HepG2 (cell line): ENCODE data around the gene INHBB.

Source experiments
- ATF3 ChIP-seq: sonication (generic); formaldehyde crosslinking; IDR thresholded peaks from 2 replicates; pipeline ENCODE4 v1.4.0; 2020; ENCODE audit warnings: missing genetic modification reagents
- ATF7 ChIP-seq, 2 experiments: fragments of 450-650 bp in 1 of 2; sonication (generic) in 1 of 2; formaldehyde crosslinking in 1 of 2; IDR thresholded peaks; 2 replicates each; pipeline versions ENCODE4 v1.4.0 to v1.6.1; 2016 to 2020; ENCODE audit warnings: antibody characterized with exemption in 1 of 2, mild to moderate bottlenecking in 1 of 2, missing genetic modification reagents in 1 of 2
- CEBPB ChIP-seq: IDR thresholded peaks from 2 replicates; pipeline ENCODE4 v1.6.1; 2011; ENCODE audit warnings: low read depth, low read length, improper control_type of control experiment, borderline replicate concordance
- CHD2 ChIP-seq: IDR thresholded peaks from 2 replicates; pipeline ENCODE4 v1.6.1; 2011; ENCODE audit warnings: low read depth, low read length, improper control_type of control experiment
- RFX1 ChIP-seq: fragments of 450-650 bp; IDR thresholded peaks from 2 replicates; pipeline ENCODE4 v1.6.1; 2017
- RXRB ChIP-seq: IDR thresholded peaks from 2 replicates; pipeline ENCODE4 v1.6.1; 2016; ENCODE audit warnings: borderline replicate concordance, missing genetic modification reagents, missing compliant biosample characterization
- SMC3 ChIP-seq: IDR thresholded peaks from 2 replicates; pipeline ENCODE4 v1.6.1; 2011; ENCODE audit warnings: low read length, improper control_type of control experiment
- YY1 ChIP-seq: IDR thresholded peaks from 2 replicates; pipeline ENCODE4 v1.6.1; 2011; ENCODE audit warnings: low read length, low read depth, moderate library complexity, mild to moderate bottlenecking; ENCODE audit not compliant: insufficient read depth, insufficient replicate concordance
- ZNF224 ChIP-seq: sonication (generic); formaldehyde crosslinking; IDR thresholded peaks from 2 replicates; pipeline ENCODE4 v1.5.0; 2020; ENCODE audit warnings: mild to moderate bottlenecking, missing genetic modification reagents
- ZNF230 ChIP-seq: sonication (generic); formaldehyde crosslinking; IDR thresholded peaks from 2 replicates; pipeline ENCODE4 v1.4.0; 2020; ENCODE audit warnings: mild to moderate bottlenecking, missing genetic modification reagents
- ZNF354B ChIP-seq: sonication (generic); formaldehyde crosslinking; IDR thresholded peaks from 2 replicates; pipeline ENCODE4 v1.8.0; 2022; ENCODE audit warnings: mild to moderate bottlenecking, missing genetic modification reagents
- TF ChIP-seq, protein P1 (sequence below): sonication (generic); formaldehyde crosslinking; IDR thresholded peaks from 2 replicates; pipeline ENCODE4 v1.8.0; 2022; ENCODE audit warnings: mild to moderate bottlenecking, missing genetic modification reagents, borderline replicate concordance
- TF ChIP-seq, protein P2 (sequence below): IDR thresholded peaks from 2 replicates; pipeline ENCODE4 v1.6.1; 2016; ENCODE audit warnings: control low read depth
- TF ChIP-seq, protein P3 (sequence below): IDR thresholded peaks from 2 replicates; pipeline ENCODE4 v1.6.1; 2016; ENCODE audit warnings: missing compliant biosample characterization, missing genetic modification reagents, borderline replicate concordance

- TF ChIP-seq CEBPB = no peak
- TF ChIP-seq, protein P1, sequence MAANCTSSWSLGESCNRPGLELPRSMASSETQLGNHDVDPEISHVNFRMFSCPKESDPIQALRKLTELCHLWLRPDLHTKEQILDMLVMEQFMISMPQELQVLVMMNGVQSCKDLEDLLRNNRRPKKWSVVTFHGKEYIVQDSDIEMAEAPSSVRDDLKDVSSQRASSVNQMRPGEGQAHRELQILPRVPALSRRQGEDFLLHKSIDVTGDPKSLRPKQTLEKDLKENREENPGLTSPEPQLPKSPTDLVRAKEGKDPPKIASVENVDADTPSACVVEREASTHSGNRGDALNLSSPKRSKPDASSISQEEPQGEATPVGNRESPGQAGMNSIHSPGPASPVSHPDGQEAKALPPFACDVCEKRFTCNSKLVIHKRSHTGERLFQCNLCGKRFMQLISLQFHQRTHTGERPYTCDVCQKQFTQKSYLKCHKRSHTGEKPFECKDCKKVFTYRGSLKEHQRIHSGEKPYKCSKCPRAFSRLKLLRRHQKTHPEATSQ = no peak
- no peak for TF ChIP-seq YY1
- TF ChIP-seq ZNF224 (CRISPR knock-in tag) = no peak
- no peak for TF ChIP-seq ZNF230
- TF ChIP-seq ATF7 (IDR thresholded peaks at IDR 0.05) = no peak
- no peak for TF ChIP-seq ATF7 (CRISPR knock-in tag; IDR thresholded peaks at IDR 0.05)
- no peak for TF ChIP-seq ZNF354B (CRISPR knock-in tag)
- no peak for TF ChIP-seq CHD2
- TF ChIP-seq SMC3 = no peak
- TF ChIP-seq ATF3 (CRISPR knock-in tag) = no peak
- TF ChIP-seq, protein P2, sequence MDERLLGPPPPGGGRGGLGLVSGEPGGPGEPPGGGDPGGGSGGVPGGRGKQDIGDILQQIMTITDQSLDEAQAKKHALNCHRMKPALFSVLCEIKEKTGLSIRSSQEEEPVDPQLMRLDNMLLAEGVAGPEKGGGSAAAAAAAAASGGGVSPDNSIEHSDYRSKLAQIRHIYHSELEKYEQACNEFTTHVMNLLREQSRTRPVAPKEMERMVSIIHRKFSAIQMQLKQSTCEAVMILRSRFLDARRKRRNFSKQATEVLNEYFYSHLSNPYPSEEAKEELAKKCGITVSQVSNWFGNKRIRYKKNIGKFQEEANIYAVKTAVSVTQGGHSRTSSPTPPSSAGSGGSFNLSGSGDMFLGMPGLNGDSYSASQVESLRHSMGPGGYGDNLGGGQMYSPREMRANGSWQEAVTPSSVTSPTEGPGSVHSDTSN (CRISPR knock-in tag) = no peak
- TF ChIP-seq, protein P3, sequence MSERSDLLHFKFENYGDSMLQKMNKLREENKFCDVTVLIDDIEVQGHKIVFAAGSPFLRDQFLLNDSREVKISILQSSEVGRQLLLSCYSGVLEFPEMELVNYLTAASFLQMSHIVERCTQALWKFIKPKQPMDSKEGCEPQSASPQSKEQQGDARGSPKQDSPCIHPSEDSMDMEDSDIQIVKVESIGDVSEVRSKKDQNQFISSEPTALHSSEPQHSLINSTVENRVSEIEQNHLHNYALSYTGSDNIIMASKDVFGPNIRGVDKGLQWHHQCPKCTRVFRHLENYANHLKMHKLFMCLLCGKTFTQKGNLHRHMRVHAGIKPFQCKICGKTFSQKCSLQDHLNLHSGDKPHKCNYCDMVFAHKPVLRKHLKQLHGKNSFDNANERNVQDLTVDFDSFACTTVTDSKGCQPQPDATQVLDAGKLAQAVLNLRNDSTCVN (CRISPR knock-in tag) = no peak
- no peak for TF ChIP-seq RXRB (CRISPR knock-in tag)
- no peak for TF ChIP-seq RFX1
These were observed 22.1 kb downstream of the INHBB start for GRCh38 chr2:120368086-120368485.
